NCI-H2107 (cell line): ENCODE results near the gene VIPR2.

Experiments
- DNase-seq: peaks from one replicate; lab custom pipeline; 2025; lab: John Stamatoyannopoulos, UW

The VIPR2 gene

GRCh38 chr7:159068488-159068811 is 76.2 kb downstream of the VIPR2 start:
- no peak for DNase-seq

DNA sequence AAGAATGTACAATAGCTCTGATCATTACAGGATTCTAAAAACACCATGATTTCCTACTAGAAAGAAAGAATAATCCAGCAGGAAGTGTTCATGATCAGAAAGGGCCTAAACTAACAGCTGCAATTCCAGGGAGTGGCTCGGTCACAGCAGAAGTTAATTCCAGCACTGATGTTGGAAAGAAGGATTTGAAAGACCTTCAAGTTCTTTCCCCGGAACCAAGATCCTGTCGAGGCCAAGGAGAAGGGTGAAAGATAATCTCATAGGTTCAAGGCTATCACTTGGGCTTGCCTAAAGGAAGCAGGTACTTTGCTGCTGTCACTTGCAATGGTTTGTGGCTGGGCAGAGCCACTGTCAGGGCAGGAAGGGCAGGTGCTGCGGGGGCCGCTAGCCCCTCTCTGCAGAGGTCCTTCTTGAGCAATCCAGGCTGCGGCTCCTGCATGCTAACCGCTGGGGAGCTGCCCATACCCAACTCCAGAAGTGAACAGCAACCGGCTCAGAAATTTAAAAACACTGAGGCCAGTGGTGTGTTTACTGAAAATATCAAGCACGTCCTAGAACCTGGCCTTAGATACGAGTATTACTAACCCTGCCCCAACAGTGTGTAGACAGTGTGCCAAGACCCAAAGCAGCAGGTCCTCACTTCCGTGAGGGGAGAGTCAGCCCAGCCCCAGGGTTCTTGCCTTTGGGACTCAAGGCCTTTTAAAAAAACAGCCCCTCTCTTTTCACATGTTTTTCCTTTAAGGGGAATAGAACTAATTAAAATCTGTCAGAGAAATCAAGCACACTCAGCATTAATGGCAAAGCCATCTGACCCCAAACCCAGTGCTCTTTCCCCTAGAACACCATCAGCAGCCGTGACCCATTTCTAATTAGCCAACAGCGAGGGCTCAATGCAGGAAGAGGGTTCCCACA is 76.8 kb downstream of the VIPR2 start:
- no peak for DNase-seq

GRCh38 chr7:159066816-159067575 is 77.7 kb downstream of the VIPR2 start:
- DNase-seq, result no peak

GRCh38 chr7:159065852-159066480 is 78.7 kb downstream of the VIPR2 start:
- no peak for DNase-seq

- no peak for DNase-seq
Measured at GRCh38 chr7:159064816-159065510, 79.7 kb downstream of the VIPR2 start.

DNA sequence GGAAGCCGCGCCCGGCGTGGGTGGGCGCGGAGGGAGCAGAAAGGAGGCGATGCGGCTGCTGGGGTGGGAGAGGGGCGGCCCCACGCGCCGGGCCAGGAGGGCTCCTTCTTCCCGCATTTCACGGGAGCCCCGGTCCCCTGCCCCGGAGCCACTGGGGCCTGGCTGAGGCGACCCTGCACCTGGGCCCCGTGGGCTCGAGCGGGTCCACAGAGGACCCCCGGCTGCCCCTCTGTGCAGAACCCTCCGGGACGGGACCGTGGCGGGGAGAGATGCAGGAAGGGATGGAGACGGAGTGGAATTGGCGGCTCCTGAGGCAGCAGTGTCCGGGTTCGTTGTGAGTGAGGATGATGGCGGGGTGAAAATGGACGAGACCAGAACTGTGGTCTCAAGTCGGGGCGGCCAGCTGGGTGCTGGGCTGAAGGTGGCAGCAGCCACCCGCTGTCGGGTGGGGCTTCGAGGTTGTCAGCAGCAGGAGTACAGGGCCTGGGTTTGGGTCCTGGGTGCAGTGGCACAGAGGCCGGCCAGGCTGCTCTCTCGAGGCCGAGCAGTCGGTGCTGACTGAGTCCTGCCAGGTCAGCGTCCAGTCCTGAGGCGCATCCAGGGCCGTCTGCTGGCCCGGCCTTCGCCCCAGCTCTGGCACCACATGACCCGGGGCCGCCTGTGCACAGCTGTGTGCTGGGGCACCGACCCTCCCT is 80.4 kb downstream of the VIPR2 start:
- no peak for DNase-seq

DNA sequence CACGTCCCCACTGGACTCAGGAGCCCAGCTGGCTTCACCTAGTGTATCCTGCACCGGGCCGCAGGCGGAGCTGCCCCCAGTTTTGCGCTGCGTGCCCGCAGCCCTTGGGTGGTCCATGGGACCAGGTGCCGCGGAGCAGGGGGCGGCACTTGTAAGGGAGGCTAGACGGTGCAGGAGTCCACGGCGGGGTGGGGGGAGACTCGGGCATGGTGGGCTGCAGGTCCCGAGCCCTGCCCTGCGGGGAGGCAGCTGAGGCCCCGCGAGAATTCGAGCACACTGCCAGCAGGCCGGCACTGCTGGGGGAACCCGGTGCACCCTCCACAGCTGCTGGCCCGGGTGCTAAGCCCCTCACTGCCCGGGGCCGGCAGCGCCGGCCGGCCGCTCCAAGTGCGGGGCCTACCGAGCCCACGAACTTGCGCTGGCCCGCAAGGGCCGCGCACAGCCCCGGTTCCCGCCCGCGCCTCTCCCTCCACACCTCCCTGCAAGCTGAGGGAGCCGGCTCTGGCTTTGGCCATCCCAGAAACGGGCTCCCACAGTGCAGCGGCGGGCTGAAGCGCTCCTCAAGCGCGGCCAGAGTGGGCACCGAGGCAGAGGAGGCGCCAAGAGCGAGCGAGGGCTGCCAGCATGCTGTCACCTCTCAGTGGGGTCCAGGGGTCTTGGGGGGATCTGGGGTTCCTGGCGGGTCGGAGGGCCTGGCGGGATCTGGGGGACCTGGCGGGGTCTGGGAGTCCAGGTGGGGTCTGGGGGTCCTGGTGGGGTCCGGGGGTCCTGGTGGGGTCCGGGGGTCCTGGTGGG is 81.4 kb downstream of the VIPR2 start:
- no peak for DNase-seq

GRCh38 chr7:159062569-159062968 is 82.1 kb downstream of the VIPR2 start:
- no peak for DNase-seq

DNA sequence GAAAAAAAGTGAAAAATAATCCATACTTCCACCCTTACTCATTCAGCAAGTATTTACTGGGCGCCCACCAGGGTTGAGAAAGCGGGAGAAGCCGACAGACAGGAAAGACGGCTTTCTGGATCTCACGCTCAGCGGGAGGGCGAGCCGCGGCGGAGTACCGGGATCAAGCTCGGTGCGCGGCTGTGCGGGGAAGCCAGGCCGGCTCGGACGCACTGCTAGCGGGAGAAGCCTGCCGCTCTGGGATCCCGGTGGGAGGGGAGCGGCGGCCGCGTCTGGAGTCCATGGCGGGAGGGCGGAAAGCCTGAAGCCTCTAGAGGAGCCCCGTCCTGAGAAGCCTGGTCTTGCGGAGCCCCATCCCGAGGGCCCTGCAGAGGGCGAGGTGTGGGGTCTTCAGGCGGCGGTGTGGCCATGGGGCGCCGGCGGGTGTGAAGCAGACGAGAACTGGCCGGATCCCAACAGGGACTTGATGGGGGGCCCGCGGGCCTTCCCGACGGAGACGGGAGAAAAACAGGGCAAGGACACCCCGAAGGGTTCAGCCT is 82.9 kb downstream of the VIPR2 start:
- DNase-seq, result no peak

DNA sequence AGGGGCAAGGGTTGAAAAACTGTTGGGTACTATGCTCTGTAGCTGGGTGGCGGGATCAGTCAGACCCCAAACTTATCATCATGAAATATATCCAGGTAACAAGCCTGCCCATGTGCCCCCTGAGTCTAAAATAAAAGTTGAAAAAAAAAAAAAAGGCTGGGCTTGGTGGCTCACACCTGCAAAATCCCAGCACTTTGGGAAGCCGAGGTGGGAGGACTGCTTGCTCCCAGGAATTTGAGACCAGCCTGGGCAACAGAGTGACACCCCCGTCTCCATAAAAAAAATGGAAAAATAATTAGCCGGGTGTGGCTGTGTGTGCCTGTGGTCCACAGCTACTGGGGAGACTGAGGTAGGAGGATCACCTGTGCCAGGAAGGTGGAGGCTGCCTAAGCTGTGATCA is 83.5 kb downstream of the VIPR2 start:
- no peak for DNase-seq

DNA sequence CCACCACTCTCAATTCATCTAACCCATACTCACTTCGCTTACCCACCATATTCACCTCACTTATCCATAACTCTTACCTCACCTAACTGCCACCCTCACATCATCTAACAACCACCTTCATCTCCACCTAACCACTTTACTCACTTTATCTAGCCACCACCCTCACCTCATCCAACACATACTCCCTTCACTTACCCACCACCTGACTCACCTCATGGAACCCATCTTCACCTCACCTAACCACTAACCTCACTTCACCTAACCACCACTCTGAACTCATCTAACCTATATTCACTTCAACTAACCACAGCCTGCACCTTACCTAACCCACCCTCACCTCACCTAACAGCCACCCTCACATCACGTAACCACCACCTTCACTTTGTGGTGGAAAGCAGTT is 84.2 kb downstream of the VIPR2 start:
- DNase-seq, result no peak

GRCh38 chr7:159059629-159060028 is 85.0 kb downstream of the VIPR2 start:
- DNase-seq, result no peak

- DNase-seq, result no peak
Measured at GRCh38 chr7:159057647-159058046, 87.0 kb downstream of the VIPR2 start.

GRCh38 chr7:159056737-159057136 is 87.9 kb downstream of the VIPR2 start:
- no peak for DNase-seq

- DNase-seq, result no peak
Measured at GRCh38 chr7:159051916-159052315, 92.8 kb downstream of the VIPR2 start.

DNA sequence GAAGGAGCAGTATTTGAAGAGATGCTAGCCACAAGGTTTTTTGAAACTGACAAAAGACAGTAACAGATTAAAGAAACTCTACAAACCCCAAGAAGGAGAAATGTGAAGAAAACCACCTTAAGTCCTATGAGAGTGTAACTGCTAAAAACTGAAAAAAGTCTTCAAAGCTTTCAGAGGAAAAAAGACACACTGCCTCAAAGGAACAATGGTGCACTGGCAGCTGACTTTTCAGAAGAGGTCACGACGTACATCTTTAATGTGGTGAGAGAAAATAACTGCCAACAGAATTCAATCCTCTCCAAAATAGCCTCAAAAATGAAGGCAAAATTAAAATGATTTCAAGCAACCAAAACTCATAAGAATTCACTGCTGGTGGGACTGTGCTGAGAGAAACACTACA is 94.0 kb downstream of the VIPR2 start:
- DNase-seq, result no peak

DNA sequence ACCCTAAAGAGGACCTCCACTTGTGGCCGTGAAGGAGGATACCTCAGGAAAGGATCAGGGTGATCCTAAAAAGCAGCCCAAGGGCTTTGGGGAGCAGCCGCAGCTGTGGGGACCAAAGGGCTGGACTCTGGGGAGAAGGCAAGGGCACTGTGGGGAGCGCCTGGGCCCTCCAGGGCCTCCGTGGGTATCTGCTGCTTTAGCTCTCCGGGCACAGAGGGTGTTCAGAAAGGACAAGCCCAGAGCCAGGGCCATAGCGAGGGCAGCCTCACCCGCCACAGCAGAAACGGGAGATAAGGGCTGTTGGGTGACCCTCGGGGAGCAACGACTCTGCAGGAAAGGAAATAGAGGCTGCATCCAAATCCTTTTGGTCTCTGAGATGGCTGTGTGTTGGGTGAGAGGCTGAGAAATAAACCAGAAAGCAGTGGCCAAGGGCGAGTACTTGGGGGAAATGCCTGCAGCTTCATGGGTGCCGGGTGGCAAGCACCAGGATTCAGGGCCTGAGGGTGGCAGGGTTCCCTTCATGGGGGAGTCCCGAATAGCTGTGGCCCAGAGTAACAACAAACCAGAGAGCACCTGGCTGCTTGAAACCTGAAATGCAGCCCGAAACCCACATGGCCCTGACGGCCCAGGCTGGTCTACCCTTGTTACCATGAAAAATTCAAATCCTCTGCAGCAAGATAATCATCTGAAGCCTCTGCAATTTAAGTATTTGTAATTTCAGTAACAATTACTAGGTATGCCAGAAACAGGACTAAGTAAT is 95.2 kb downstream of the VIPR2 start:
- no peak for DNase-seq

DNA sequence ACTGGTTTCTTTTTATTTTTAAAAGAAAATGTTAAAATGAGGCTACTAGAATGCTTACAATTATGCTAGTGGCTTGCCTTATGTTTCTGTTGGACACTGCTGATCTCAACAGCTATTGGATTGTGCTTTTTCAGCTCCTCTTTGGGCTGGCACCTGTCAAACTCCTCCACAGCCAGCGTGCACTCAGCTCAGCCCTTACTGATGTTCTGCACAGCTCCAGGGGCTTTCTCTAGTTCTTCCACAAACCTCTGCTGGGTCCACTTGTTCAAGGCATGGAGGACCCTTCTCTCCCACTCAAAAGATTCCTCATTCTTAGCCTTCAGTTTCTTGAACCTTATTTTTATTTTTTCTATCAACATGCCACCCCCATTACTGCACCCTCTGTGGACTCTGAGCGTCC is 96.0 kb downstream of the VIPR2 start:
- DNase-seq, result no peak

- DNase-seq, result no peak
Measured at GRCh38 chr7:159047536-159047935, 97.1 kb downstream of the VIPR2 start.

DNA sequence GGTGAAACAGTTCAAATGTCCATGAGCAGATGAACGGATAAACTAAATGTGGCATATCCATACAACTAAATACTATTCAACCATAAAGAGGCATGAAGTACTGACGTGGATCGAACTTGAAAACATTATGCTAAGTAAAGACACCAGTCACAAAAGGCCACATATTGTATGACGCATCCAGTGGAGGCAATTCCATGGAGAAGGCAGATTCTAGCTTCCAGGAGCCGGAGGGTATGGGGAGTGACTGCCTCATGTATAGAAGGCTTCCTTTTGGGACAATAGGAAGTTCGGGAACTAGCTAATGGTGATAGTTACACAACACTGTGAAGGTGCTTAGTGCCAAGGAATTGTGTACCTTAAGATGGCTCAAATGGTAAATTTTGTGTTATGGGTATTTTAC is 98.4 kb downstream of the VIPR2 start:
- no peak for DNase-seq
